Loucy (cell line): Measurements from ENCODE around the gene TMEM117.

Experiments used
- EZH2phosphoT487 ChIP-seq: fragments of 200-600 bp; IDR thresholded peaks from 2 replicates; pipeline ENCODE4 v1.6.1; 2018; ENCODE audit warnings: antibody characterized with exemption, mild to moderate bottlenecking, moderate library complexity, borderline replicate concordance
- TF ChIP-seq, protein P1 (sequence below): fragments of 200-600 bp; sonication (generic); conservative IDR thresholded peaks from 2 replicates; pipeline ENCODE4 v1.5.1; 2014; ENCODE audit warnings: mild to moderate bottlenecking, antibody characterized with exemption, low read length

DNA sequence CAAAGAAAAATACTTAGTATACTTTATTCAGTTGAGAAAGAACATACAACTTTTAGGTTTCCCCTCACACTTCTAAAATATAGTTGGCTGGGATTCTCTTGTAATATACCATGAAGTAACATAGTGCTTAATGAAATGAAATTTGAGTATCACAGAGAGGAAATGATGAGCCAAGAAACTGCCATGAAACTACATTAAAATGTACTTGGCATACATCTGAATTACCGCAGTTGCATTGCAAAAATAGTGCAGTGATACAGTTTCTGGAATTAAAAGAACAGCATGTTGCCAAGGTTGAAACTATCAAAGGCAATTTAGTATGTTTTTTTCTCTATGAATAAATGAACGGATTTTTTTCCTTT lies 389.2 kb downstream of the TMEM117 start:
- TF ChIP-seq, protein P1, sequence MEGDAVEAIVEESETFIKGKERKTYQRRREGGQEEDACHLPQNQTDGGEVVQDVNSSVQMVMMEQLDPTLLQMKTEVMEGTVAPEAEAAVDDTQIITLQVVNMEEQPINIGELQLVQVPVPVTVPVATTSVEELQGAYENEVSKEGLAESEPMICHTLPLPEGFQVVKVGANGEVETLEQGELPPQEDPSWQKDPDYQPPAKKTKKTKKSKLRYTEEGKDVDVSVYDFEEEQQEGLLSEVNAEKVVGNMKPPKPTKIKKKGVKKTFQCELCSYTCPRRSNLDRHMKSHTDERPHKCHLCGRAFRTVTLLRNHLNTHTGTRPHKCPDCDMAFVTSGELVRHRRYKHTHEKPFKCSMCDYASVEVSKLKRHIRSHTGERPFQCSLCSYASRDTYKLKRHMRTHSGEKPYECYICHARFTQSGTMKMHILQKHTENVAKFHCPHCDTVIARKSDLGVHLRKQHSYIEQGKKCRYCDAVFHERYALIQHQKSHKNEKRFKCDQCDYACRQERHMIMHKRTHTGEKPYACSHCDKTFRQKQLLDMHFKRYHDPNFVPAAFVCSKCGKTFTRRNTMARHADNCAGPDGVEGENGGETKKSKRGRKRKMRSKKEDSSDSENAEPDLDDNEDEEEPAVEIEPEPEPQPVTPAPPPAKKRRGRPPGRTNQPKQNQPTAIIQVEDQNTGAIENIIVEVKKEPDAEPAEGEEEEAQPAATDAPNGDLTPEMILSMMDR: no peak
- no peak for TF ChIP-seq EZH2phosphoT487
